GM21381 (cell line): ENCODE data around the gene PSORS1C1.
"Not testable (repeated sequence)": the region's sequence is repeated elsewhere in the genome, so short reads cannot be mapped to it uniquely, and the experiment has no call there.

Experiments used
- ATAC-seq: cut with Tn5 transposase; IDR thresholded peaks from one replicate; pipeline ENCODE4 v1.9.1; 2021; ENCODE audit warnings: mild to moderate bottlenecking, moderate library complexity; ENCODE audit not compliant: unreplicated experiment

Gene PSORS1C1

DNA sequence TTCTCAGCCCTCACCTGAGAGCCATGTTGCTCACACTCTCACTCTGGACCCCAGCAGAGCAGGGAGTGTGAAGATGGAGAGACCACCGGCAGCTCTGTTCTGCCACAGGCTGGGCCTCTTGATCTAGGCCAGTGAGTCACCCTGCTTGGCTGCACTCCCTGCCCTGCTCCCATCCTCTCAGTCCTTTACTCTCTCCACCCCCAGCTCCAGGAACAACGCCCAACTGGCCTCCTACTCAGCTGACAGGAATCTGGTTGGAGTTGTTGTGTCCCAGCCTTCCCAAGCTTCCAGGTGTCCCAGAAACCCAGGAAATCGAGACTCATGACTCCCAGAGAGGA, at the start of gene PSORS1C1:
TSS of gene PSORS1C1 (plus strand) at position 260 of the 338 bp plus-strand sequence. CDS start 14,833 bp downstream, outside the sequence.
- no peak for ATAC-seq

DNA sequence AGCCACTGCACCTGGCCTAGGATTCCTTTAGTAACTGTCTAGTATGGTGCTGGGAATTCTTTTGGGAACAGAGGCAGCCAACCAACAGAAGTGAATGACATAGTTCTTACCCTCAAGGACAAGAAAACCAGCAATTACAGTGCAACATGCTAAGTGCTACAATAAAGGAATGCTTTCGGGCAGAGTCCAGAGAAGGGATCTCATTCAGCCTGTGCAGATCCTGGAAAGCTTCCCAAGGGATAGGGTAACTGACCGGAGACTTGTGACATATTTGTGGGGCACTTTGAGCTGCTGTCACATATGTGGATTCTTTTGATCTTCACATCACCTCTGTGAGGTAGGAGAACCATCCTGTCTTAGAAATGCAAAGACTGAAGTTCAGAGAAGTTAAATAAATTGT, 49.0 kb upstream of the PSORS1C1 start:
- ATAC-seq = no peak

- ATAC-seq = not testable (repeated sequence)
Observed at GRCh38 chr6:31067028-31067427, 47.6 kb upstream of the PSORS1C1 start.

DNA sequence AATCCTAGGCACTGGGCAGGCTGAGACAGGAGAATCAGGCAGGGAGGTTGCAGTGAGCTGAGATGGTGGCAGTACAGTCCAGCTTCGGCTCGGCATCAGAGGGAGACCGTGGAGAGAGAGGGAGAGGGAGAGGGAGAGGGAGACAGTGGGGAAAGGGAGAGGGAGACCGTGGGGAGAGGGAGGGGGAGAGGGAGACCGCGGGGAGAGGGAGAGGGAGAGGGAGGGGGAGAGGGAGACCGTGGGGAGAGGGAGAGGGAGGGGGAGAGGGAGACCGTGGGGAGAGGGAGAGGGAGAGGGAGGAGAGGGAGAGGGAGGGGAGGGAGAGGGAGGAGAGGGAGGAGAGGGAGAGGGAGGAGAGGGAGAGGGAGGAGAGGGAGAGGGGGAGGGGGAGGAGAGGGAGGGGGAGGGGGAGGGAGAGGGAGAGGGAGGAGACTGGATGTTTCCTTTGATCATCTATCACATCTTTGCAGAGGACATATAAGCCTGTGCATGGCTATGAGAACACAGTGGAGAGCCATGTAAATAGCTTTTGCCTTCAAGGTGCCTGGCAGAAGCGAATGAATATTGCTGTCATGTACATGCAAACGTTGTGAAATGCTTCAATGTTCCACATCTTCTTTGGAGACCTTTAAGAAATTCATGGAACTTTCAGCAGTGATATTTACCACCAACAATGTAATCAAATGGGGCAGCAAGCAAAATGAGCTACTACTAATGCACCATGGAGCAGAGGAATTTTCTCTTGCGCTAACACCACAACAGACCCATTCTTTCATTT, 46.5 kb upstream of the PSORS1C1 start:
- not testable (repeated sequence) for ATAC-seq

DNA sequence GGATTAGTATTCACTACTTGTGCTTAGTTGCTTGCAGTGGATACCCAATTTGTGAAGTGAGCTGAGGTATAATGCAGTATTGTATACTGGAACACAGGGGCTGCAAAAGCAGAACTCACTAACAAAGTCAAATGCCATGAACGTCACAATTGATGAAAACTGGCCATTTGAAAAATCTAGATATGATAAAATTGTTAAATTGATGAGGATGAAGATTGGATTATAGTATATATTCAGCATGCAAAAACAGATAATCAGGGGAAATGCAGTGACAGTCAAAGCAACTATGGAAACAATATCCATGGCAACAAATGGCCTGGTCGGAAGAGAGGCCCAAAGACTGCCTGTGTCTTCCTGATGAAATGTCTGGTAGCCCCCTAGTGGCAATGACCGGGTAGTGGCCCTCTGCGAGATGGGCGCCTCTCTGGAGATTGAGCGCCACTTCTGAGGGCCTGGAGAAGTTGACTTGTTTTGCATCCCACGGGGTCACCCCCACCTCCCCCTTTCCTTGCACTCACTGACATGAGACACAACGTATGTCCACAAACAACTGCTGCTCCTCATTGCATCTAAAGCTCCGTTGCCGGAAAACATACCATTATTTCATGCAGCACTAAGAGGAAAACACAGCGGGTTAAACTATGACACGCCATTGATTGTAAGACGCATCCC, 45.8 kb upstream of the PSORS1C1 start:
- no peak for ATAC-seq

DNA sequence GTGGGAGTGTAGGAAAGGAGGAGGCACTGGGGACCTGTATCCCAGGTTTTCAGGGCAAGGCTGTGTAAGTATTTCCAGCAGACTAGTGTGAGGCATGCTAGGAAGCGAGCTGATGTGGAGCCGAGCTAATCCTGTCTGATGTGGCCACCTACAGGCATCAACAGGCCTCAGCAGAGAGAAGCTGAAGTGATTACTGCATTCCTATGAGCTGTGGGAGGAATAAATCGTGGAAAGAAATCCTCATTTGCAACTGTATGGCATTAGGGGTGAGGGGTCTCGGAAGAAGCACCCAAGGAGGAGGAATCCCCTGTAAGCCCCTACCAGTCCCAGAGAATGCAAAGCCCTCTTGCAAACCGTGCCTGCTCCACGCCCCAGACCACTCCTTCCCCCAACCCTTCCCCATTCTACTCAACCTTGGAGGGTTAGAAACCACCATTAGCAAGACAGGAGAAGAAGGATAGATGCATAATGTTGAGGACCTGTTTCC, 43.8 kb upstream of the PSORS1C1 start:
- ATAC-seq = no peak

DNA sequence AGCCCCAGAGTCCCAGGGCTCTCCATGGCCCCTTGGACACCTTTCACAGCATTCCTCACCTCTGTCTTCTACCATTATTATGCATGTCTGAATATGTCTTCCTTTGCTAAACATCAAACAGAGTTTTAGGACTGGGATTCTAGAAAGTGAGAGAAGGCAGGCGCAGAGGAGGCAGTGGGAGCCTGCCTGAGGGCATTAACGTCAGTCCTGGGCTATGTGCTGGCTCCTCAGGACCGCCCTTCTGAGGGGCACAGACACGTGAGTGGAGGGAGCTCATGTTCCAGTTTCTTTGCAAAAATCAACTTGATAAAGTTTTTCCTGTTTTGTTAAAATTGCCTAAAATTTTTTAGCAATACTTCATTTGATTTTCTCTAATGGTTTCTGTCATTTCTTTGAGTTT, 40.2 kb upstream of the PSORS1C1 start:
- no peak for ATAC-seq

DNA sequence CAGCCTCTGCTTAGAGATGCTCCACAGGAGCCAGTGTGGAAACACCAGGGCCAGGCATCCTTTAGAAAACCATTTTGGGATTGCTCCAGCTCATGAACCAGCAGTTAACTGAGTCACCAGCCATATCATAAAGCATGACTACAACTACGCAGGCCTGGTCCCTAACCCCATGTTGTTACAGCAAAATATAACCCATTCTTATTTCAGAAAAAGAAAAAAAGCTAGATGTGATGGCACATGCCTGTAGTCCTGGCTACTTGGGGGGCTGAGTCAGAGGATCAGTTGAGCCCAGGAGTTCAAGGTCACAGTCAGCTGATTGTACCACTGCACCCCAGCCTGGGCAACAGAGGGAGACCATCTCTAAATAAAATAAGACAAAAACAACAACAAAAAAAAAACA, 39.1 kb upstream of the PSORS1C1 start:
- no peak for ATAC-seq

- ATAC-seq = no peak
Observed at GRCh38 chr6:31076611-31077010, 38.0 kb upstream of the PSORS1C1 start.

- ATAC-seq = no peak
Observed at GRCh38 chr6:31079656-31080261, 34.8 kb upstream of the PSORS1C1 start.

DNA sequence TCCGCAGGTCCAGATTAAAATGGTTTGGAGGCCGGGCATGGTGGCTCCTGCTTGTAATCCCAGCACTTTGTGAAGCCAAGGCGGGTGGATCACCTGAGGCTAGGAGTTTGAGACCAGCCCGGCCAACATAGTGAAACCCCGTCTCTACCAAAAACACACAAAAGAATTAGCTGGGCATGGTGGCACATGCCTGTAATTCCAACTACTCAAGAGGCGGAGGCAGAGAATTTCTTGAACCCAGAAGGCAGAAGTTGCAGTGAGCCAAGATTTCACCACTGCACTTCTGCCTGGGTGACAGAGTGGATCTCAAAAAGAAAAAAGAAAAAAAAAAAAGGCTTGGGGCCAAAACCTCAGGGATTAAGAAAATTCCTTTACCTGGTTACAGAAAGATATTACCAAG, 32.7 kb upstream of the PSORS1C1 start:
- ATAC-seq = no peak

DNA sequence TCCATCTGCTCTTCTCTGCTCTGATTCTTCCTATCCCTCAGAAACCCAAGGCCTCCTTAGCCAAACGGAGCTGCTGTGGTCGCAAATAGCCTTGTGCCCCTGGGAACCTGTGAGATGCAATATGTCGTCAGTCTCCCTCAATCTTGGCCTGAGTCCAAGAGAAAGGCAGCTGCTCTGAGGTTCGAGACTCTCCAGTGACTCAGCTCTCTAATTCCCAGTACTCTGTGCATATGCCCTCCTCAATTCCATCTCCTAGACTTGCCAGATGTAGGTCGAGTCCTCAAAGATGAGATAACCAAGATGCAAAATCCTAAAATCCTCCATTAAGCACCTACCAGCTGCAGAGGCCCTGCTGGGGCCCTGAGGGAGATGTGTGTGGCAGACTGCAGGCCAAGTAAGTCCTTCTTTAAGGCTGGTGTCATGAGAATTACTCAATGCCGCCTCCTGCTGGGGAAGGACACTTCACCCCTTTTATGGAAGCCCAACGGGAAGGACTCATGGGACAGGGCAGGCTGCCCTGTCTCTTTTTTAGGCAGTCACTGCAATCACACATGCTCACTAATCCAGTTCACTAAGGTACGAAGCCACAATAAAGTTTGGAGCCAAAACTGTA, 30.8 kb upstream of the PSORS1C1 start:
- no peak for ATAC-seq

DNA sequence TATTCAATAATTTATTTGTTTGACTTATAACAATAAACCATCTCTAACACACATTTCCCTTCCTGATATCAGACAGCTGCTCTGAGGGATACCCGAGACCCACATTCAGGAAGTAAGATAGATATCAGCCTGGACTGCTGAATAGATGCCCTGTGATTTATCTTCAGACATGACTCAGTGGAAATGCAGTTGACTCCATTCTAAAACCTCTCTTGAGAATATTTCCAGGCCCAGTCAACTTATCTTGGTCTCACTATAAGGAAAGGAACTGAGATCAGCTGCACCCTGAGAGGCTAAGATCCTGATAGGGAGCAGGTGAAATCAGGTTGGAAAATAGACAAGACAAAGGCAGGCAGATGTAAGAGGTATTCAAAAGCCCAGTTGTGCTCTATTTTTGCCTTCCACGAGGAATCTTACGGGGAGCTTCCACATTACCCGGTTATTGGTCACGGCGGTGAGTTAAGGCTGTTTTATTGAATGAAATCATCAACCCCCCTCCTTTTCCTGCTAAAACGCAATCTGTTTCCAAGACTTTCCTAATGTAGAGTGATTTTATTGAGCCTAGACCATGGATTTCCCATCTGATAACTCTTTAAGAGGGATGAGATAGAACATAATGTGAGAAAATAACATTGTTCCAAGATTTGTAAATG, 27.7 kb upstream of the PSORS1C1 start:
- ATAC-seq = no peak

- no peak for ATAC-seq
Observed at GRCh38 chr6:31087494-31088089, 27.0 kb upstream of the PSORS1C1 start.

- ATAC-seq = no peak
Observed at GRCh38 chr6:31090275-31090972, 24.2 kb upstream of the PSORS1C1 start.

GRCh38 chr6:31090973-31091364, 23.6 kb upstream of the PSORS1C1 start:
- ATAC-seq = no peak

GRCh38 chr6:31091680-31092079, 22.9 kb upstream of the PSORS1C1 start:
- ATAC-seq = no peak

GRCh38 chr6:31092238-31092637, 22.4 kb upstream of the PSORS1C1 start:
- no peak for ATAC-seq

- ATAC-seq = no peak
Observed at GRCh38 chr6:31092769-31093505, 21.7 kb upstream of the PSORS1C1 start.
